Activated CD4-positive, alpha-beta T cell treated with anti-CD3 and anti-CD28 coated beads, Interleukin-10, Interleukin-2, amounts not matched to agents 100 ng/mL and 50 ng/mL, durations not matched to agents 16 hours and 8 hours (primary cell): ENCODE results near the gene CMTM2.
"Not testable (repeated sequence)": the region's sequence is repeated elsewhere in the genome, so short reads cannot be mapped to it uniquely, and the experiment has no call there.

Source experiments
- DNase-seq: peaks from one replicate; pipeline ENCODE4 v3.0.0-alpha.2; 2020

Gene CMTM2

DNA sequence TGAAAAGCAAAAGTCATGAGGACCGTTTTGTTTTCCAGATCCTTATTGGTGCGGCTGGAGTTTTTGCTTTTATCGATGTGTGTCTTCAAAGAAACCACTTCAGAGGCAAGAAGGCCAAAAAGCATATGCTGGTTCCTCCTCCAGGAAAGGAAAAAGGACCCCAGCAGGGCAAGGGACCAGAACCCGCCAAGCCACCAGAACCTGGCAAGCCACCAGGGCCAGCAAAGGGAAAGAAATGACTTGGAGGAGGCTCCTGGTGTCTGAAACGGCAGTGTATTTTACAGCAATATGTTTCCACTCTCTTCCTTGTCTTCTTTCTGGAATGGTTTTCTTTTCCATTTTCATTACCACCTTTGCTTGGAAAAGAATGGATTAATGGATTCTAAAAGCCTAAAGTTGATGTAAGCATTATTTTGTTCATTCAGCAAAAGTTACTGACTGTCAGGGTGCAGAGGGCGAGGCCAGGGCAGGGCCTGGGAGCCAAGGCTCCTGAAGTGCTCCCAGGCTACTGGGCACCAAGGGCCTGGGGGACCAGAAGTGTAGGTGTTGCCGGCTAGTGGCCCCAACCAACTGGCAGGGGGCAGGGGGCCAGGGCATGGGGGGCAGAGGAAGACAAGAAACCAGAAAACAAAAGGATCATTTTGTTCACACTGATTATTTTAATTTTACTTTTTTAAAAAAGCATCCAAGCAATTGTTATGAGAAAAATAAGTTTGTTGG lies 8.8 kb downstream of the CMTM2 start:
- no peak for DNase-seq

DNA sequence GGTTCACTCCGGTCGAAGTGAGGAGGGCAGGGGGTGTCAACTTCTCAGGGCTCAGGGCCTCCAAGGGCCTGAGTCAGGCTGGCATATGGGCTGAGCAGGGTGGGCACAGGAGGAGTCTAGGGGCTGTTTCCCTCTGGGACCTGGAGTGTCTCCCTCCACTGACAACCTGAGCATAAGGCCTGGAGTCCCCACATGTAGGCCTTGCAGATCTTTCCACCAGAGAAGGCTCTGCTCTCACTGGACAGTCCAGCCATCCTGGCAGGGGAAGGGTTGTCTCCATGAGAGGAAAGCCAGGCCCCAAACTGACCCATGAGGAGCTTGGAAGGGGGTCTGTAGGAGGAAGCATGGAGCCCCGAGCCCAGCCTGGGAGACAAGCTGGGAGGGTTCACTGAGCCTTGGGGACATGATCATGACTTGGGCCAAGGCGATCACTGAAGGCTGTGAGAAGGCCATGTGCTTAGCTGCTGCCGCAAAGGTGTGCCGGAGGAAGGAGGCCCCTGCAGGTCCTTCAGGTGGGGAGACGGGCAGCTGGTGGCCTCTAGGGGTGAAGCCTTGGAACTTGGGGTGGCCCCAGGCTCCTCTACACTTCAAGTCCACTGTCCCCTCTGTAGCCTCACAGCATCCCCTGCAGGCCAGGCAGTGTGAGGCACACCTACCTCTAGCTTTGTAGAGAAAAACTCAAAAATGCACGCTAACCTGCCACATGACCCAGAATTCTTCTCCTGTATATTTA lies 9.9 kb downstream of the CMTM2 start:
- DNase-seq = peak; percentile 78

DNA sequence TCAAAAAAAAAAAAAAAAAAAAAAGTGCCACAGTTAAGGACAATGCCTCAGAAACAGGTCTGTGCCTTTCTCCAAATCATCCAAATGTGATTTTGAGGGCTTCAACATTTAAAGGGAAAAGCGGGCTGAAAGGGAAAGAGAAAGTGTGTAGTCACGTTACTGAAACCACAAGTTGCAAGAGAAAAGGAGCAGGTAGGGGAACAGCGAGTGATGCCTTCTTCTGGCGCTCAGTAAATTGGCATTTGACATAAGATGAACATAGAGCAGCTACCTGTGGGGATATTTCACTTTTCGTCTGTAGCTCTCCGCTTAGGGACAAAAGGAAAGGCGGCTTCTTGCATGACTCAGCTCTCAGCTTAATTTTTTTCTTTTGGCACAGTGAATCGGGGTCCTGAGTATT lies 11.1 kb downstream of the CMTM2 start:
- DNase-seq = peak; percentile 65

DNA sequence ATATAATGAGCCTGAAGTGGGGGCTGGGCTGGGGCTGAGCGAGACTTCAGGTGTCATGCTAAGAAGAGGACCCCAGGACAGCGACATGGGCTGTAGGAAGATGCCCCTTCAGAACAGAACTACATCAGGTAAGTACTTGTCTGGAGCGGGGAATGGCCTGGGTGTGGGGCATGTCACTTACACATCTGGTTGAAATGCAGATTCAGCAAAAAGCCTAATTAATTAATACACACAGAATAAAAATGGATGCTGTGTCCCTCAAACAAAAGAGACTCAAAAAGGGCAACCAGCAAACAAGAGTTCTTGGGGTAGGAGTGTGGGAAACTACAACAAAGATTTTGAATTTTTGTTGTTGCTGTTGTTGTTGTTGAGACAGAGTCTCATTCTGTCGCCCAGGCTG lies 11.8 kb downstream of the CMTM2 start:
- no peak for DNase-seq

DNA sequence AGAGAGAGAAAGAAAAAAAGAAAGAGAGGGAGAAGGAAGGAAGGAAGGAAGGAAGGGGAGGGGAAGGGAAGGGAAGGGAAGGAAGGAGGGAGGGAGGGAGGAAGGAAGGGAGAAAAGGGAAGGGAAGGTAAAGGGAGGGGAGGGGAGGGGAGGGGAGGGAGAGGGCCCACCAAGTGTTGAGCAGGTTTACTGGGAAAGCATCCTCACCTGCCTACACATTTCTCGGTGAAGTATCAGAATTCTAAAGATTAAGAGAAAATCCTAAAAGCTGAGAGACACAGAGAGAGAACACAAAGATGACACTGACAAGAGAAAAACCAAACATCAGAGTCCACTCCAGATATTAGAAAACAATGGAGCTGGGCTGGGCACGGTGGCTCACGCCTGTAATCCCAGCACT lies 13.0 kb downstream of the CMTM2 start:
- DNase-seq = no peak

DNA sequence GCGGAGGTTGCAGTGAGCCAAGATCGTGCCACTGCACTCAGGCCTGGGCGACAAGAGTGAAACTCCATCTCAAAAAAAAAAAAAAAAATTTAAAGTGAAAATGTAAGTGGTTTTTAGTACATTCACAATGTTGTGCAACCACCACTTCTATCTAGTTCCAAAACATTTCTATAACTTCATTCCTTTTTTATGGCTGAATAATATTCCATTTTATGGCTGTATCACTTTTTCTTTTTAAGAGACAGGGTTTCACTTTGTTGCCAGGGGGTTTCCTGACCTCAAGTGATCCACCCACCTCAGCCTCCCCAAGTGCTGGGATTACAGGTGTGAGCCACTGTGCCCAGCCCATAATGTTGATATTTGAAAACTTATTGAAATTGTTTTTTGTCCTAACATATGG lies 13.6 kb downstream of the CMTM2 start:
- DNase-seq = no peak

DNA sequence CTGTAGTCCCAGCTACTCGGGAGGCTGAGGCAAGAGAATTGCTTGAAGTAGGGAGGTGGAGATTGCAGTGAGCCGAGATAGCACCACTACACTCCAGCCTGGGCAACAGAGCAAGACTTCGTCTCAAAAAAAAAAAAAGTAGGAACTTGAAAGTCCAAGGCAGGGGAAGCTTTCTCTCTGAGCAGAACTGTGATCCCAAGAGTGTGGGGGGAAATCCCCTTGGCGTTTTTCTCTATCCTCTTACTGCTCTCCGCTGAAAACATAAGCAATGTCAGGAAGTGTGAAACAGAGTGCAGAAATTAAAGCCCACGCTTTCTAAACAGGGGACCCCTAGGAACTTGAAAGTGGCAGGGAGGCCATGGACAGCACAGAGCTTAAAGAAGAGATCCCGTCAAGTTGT lies 15.5 kb downstream of the CMTM2 start:
- DNase-seq = no peak

DNA sequence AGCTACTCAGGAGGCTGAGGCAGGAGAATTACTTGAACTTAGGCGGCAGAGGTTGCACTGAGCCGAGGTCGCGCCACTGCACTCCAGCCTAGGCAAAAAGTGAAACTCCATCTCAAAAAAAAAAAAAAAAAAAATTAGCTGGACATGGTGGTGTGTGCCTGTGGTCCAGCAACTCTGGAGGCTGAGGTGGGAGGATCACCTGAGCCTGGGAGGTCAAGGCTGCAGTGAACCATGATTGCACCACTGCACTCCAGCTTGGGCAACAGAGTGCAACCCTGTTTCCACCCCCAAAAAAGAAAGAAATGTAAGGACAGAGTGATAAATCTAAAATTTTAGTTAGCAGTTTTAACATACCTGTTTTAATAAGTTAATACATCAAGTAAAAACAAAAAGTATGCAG lies 17.3 kb downstream of the CMTM2 start:
- DNase-seq = not testable (repeated sequence)

DNA sequence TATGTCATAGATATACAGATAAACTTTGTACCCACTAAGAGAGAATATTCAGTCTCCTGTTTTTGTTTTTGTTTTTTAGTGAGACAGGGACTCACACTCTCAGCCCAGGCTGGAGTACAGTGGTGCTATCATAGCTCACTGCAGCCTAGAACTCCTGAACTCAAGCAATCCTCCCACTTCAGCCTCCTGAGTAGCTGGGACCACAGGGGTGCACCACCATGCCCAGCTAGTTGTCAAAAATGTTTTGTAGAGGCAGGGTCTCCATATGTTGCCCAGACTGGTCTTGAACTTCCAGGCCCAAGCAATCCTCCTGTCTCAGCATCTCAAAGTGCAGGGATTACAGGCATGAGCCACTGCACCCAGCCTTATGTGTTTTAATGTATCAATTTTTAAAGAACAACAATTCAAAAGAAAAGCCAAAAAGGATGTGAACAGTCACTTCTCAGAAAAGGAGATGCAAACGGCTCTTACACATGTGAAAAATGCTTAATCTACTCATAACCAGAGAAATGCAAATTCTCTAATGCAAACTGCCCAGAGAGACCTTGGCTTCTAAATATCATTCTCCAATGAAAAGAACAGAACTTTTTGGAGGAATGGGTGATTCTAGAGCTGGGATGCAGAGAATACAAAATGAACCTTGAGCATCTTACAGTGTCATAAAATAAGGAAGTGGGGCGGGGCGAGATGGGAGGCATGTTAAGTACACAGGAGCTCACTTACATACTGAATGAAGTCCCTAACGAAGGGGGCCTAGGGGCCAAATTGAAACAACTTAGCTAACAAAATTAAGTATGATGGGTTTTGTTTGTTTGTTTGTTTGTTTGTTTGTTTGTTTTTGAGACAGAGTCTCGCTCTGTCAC lies 18.0 kb downstream of the CMTM2 start:
- peak; percentile 76 for DNase-seq

DNA sequence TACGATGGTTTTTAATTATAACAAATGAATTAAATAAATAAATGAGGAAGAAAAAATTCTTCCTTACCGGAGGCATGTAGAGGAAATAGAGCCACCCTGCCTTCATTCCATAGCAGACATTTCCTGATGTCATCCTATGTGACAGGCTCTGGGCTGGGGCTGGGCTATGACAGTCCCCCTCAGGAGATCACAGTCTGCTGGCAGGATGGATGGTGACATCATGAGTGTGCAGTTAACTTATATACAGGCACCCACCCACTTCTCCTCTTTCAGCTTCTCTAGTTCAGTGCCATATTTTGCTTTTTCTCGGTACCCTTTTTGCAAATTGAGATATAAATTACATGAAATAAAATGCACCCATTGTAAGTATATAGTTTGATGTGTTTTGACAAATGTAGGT lies 18.8 kb downstream of the CMTM2 start:
- peak; percentile 50 for DNase-seq

DNA sequence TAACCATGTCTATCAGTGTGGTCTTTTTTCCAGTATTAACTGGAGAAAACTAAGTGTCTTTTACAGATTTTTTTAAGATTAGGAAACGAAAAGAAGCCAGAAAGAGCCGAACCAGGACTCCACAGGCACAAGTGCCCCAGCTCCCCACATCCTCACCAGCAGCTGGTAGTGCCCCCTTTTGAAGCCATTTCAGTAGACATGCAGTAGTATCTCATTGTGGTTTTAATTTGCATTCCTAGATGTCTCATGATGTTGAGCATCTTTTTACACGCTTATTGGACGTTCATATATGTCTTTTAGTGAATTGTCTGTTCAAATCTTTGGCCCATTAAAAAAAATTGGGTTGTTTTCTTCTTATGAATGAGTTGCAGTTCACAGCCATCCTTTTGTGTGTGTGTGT lies 20.5 kb downstream of the CMTM2 start:
- DNase-seq = no peak

DNA sequence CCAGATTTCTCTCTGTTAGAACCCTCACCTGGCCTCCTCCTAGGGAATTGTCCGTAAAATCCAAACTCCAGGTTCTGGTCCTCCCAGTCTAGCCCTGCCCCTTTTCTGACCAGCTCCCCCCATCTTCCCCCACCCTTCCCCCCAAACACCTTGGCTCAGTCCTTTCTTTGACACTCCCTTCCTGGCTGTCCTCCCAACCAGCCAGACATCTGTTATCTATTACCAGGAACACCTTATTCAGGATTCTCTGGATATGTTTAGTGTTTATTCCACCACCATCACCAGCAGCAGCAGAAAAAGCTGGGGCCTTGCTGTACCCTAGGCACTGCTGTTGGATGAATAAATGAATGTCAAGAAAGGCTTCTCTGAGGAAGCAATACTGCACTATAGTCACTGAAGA lies 21.2 kb downstream of the CMTM2 start:
- DNase-seq = no peak

DNA sequence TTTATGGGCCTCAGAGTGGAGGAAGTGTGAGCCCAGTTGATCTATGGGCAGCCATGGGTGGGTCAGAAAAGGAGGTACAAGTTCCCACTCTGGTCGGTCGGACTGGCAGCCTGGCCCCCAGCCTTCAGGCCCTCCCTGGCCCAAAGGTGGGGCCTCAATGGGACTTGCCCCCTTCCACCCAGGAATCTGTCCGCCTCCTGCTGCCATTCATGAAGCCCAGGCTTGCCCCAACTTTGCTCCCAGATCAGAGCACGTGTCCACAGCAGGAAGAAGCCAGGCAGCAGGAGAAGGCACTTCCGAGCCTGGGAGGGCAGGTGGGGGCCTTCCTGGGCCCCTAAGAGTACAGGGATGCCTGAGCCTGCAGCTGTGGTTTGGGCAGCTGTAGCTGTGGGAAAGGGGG lies 22.2 kb downstream of the CMTM2 start:
- DNase-seq = no peak

DNA sequence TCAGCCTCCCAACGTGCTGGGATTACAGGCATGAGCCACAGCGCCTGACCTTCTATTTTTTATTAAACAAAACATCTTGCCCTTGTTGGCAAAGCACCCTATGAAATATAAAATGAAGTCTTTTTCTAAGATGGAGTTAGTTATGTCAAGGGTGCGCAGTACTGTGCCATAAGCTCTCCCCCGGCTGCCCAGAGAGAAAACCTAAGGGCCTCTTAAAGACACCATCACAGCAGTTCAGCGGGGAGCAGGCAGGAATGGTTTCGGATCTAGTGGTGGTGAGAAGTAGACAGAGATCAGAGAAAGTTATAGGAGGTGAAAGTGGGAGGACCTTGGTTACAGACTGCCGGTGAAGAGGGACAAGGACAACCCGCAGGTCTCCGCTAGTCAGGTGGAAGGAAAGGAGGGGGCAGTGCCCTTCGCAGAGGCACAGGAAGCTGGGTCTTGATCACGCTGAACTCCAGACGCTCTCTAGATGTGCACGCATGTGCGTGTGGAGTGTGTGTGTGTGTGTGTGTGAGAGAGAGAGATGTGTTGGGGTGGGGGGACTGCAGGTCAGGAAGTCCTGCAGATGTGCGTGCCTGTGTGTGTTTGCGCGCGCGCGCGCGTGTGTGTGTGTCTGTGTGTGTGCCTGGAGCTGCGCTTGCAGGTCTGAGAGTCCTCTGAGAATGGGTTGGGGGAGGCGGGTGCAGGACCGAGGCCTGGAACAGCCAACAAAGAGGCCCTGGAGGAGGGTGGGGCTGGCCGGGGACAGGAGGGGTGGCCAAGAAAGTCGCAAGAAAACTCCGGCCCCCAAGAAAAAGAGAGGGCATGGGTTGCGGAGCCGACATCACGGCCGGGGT lies 24.5 kb downstream of the CMTM2 start:
- peak; percentile 88 for DNase-seq

DNA sequence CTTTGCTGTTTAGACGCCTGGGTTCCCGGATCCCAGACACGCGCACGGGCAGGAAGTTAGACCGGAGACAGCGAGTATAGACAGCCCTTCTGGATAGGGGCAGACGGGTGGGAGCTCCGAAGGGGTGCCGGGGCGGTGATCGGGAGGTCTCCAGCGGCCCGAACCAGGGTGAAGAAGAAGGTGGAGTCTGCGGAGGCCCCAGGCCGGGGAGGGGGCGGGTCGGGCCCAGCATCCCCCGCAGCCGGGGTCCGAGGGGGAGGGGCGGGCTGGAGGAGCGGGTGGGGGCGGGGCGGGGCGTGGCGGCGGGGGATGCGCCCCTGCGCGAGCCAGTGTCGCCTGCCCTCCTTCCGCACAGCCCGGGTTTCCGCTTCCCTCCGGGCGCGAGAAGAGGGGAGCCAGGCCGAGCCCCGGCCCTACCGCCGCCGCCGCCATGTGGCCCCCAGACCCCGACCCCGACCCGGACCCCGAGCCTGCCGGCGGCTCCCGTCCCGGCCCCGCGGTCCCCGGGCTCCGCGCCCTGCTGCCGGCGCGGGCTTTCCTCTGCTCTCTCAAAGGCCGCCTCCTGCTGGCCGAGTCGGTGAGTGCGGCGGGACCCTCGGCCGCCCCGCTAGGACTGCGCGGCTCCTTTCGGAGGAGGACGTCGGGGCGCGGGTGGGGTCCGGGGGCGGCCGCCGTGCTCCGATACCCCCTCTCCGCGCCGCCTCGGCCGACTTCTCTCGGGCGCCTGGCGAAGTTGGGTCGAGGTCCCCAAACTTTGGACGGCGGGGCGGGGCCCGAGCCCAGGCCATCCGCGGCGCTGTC lies 25.3 kb downstream of the CMTM2 start, which contains the start of gene CMTM3:
CMTM3 (plus strand) TSS at position 329 of the 801 bp plus-strand sequence; CDS start at position 431, 102 bp downstream.
- DNase-seq = peak; percentile 83

DNA sequence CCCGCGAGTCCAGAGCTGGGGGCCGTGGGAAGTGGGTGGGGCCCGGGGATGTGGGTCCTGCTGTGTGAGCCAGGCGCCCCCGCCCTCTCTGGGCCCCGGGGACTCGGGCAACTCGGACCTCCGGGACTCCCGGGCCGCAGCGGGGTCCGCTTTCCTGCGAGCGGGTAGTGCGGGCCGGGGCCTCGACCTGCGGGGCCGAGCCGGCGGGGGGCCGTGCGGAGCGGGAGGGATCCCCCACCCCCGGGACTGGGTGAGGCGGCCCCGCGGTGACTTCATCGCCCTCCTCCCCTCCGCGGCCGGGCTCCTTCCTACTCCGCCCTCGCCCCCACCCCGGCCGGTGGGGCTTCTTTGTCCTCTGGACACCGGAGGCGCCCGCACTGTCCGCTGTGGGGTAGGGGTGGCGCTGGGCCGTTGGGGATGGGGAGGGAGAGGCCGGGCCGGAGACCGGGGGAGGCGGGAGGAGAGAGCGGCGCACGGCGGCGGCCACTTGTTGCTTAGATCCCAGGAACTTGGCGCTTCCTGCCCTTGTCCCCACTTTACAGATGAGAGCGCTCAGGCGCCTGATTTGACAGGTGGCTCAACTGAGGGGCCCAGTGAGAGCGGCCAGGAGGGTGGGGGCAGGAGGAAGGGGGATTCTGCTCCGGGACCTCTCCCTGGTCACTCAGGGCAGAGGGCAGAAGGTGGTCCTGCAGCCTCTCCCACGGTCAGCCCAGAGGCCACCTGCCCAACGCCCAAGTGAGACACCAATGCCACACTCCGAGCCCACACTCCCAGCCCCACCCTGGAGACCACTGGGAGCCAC lies 26.1 kb downstream of the CMTM2 start:
- DNase-seq = peak; percentile 32

DNA sequence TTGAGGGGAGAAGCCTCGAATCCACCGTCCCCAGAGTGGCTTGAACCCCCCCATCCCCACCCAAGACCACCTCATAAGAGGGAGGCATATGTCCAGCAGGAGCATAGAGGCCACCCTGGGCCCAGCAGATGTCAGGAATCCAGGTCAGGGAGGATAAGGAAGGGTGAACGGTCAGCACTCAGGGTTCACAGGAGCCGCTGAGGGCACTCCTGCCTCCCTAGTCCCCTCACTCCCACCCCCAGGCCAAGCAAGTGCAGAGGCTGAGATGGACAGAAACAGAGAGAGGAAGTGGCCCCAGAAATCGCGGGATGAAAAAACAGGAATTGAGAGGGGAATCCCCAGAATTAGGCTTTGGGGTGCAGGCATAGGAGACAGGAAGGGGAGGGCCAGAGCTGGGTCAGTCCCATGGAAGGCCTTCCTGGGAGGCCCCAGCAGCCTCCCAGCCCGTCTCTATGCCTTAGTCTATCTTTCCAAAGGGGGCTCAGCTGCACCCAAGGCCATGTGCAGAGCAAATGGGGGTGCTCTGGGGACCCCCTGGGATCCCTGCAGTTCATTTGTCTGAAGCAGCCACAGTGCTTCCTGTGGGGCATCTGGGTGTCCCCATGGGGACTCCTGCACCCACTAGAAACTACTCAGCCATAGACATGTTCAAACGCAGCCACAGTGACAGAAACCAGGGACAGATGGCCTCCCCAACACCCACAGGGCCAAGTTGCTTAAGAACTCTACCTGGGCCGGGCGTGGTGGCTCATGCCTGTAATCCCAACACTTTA lies 26.9 kb downstream of the CMTM2 start:
- peak; percentile 26 for DNase-seq

DNA sequence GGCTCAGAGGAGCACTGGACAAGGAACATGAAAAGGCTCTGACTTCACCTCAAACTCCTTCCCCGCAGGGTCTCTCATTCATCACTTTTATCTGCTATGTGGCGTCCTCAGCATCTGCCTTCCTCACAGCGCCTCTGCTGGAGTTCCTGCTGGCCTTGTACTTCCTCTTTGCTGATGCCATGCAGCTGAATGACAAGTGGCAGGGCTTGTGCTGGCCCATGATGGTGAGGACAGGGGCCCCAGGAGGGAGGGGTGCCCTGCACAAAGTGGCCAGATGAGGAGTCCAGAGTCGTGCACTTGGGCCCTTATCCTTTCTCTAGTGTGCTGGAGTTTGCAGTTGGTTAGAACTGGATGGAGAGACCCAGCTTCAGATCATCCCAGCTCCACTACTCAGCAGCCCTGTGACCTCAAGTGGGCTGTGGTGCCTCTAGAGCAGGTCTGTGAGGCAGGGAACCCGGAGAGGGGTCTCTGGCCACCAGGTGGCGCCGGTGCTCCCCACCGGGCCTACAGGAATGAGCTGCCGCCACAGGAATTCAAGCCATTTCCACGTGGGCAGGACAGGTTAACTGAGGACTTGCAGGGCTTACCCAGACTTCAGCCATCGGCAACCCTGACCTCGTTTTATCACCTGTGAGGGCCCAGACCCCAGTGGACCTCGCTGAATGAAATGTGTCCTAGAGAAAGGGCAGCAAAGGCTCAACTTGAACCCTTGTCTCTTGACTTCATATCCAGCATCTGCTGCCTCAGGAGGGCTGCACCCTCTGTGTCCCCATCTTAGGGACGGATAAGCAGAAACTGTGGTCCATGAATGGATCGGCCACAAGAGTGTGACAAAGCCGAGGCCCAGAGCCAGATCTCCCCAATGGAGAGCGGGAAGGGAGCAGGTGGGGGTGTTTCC lies 29.2 kb downstream of the CMTM2 start:
- peak; percentile 91 for DNase-seq

DNA sequence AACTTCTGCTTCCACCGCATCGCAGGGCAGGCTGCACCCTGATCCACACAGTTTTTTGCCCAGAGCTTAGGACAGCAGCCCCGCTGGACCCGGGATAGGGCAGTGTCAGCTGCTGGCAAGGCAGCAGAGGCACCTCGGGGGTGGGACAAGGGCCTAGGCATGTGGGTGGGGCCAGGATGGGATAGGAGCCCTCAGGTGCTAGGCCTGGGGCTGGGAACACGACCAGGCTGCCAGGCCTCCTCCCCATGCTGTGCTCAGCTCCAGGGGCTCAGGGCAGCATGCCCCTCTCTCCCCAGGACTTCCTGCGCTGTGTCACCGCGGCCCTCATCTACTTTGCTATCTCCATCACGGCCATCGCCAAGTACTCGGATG lies 29.9 kb downstream of the CMTM2 start:
- DNase-seq = no peak
